Brain microvascular endothelial cell (primary cell): ENCODE results near the gene ZDBF2.

Experiments
- DNase-seq: peaks from one replicate; pipeline ENCODE4 v3.0.0-alpha.2; 2020
- H3K27ac ChIP-seq: fragments of 250-450 bp; sonication (Bioruptor Pico); 2 replicates; pipeline ENCODE4 v1.5.1; 2020; ENCODE audit warnings: mild to moderate bottlenecking, moderate library complexity
- H3K27me3 ChIP-seq: fragments of 250-450 bp; sonication (Bioruptor Pico); replicated peaks from 2 replicates; pipeline ENCODE4 v1.5.1; 2020; ENCODE audit warnings: mild to moderate bottlenecking
- H3K36me3 ChIP-seq: fragments of 250-450 bp; sonication (Bioruptor Pico); replicated peaks from 2 replicates; pipeline ENCODE4 v1.5.1; 2020; ENCODE audit warnings: mild to moderate bottlenecking
- H3K4me3 ChIP-seq: 2 replicates; pipeline ENCODE4 v1.5.1; 2011; ENCODE audit warnings: low read depth, mild to moderate bottlenecking, control low read depth, low read length, moderate library complexity
- in situ Hi-C: cut with HindIII; loops from 2 replicates; pipeline ENCODE4 v1.10.0; 2017; ENCODE audit warnings: low sequenced_read_pairs, low pct_ligation_motif_present
- TF ChIP-seq, protein P1 (sequence below): IDR thresholded peaks from 2 replicates; pipeline ENCODE4 v1.5.1; 2011; ENCODE audit warnings: low read depth, mild to moderate bottlenecking, moderate library complexity, low read length, control low read depth, inconsistent platforms; ENCODE audit errors: missing control alignments

The ZDBF2 gene

DNA sequence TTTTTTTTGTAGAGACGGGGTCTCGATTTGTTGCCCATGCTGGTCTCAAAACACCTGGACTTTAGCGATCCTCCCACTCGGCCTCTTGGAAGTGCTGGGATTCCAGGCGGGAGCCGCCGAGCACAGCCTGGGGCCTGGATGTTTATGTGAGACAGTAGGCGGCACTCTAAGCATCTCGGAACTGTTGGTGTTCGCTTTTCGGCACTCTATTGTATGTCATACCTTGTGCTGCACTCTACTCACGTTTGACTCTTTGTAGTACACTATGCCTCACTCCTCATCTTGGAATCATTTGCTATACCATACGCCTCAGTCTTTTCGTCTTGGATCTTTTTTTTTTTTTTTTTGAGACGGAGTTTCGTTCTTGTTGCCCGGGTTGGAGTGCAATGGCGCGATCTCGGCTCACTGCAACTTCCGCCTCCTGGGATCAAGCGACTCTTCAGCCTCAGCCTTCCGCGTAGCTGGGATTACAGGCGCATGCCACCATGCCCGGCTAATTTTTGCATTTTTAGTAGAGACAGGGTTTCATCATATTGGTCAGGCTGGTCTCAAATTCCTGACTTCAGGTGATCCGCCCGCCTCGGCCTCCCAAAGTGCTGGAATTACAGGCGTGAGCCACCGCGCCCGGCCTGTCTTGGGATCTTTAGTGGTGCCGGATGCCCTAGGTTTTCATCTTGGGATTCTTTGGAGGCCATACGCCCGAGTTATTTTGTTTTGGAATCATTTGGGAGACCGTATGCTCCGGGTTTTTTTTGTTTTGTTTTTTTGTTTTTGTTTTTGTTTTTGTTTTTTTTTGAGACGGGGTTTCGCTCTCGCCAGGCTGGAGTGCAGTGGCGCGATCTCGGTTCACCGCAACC, 24.2 kb upstream of the ZDBF2 start:
- Histone ChIP-seq H3K27me3 (peaks cover 9% of the 10 kb centered on the region), H3K4me3 (peak overlapping the region; percentile 26), H3K27ac (no peak overlapping the region), H3K36me3 (no peaks in the 10 kb centered on the region)
- in situ Hi-C loops: no loop called here
- TF ChIP-seq, protein P1, sequence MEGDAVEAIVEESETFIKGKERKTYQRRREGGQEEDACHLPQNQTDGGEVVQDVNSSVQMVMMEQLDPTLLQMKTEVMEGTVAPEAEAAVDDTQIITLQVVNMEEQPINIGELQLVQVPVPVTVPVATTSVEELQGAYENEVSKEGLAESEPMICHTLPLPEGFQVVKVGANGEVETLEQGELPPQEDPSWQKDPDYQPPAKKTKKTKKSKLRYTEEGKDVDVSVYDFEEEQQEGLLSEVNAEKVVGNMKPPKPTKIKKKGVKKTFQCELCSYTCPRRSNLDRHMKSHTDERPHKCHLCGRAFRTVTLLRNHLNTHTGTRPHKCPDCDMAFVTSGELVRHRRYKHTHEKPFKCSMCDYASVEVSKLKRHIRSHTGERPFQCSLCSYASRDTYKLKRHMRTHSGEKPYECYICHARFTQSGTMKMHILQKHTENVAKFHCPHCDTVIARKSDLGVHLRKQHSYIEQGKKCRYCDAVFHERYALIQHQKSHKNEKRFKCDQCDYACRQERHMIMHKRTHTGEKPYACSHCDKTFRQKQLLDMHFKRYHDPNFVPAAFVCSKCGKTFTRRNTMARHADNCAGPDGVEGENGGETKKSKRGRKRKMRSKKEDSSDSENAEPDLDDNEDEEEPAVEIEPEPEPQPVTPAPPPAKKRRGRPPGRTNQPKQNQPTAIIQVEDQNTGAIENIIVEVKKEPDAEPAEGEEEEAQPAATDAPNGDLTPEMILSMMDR: peak; percentile 36
- DNase-seq: no peak

DNA sequence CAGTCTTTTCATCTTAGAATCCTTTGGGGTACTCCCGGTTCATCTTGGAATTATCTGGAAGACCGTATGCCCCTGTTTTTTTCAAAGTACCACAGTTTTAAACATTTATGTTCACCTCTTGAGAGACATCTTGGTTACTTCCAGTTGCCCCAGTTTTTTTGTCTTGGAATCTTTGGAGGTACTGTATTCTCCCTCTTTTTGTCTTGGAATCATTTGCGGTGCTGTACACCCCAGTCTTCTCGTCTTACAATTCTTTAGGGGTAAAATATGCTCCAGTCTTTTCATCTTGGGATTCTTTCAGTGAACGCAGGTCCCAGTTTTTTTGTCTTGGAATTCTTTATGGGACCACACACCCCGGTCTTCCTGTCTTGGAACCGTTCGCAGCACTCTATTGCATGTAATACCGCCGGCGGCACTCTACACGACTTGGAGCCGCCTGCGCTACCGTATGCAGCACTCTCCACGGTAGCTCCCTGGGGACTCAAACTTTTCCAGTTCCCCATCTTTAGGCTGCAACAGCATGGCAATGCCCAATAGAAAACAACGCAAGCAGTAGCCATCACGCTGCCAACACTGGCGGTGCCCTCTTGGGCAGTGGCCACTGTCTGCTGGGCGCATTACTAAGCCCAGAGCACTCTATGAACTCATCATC, 21.2 kb upstream of the ZDBF2 start:
- H3K27me3 ChIP-seq: peaks cover 19% of the 10 kb centered on the region
- TF ChIP-seq, protein P1: no peak
- in situ Hi-C loops: no loop called here

DNA sequence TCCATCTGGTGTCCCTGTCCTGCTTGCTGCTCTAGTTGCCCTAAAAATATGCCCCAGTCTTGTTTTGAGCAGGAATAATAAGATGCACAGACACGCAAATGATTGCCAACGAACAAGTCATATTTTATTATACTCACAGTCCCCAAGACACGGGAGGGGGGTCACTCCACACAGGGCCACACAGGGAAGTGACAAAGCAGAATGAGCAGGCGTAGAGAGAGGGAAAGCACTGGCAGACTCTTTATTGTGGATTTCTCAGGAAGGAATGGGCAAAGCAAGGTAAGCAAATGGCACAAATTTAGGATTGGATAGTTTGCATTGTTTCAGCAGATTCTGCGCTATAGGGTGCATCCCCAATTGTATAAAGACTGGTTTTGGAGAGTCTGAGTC, 20.7 kb upstream of the ZDBF2 start:
- H3K27ac ChIP-seq: no peak overlapping the region
- no peaks in the 10 kb centered on the region for H3K36me3 ChIP-seq
- H3K27me3 ChIP-seq: peaks cover 20% of the 10 kb centered on the region
- no peak overlapping the region for H3K4me3 ChIP-seq
- in situ Hi-C loops: no loop called here
- TF ChIP-seq, protein P1: no peak
- no peak for DNase-seq

More for the DNA sequence above, 21.2 kb upstream of the ZDBF2 start:
- Histone ChIP-seq H3K4me3 (no peak overlapping the region), H3K27ac (no peak overlapping the region), H3K36me3 (no peaks in the 10 kb centered on the region)
- DNase-seq: no peak

DNA sequence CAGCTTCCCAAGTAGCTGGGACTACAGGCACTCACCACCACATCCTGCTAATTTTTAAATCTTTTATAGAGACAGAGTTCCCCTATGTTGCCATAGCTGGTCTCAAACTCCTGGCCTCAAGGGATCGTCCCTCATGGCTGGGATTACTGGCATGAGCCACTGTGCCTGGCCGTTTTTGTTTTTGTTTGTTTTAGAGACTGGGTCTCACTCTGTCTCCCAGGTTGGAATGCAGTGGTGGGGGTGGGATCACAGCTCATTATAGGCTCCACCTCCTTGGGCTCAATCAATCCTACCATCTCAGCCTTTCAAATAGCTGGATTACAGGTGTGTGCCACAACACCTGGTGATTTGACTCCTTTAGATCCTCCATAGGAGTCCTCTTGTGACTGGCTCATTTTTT, 19.5 kb upstream of the ZDBF2 start:
- Histone ChIP-seq H3K4me3 (no peak overlapping the region), H3K27ac (no peak overlapping the region), H3K36me3 (no peaks in the 10 kb centered on the region), H3K27me3 (peaks cover 24% of the 10 kb centered on the region)
- TF ChIP-seq, protein P1: no peak
- no peak for DNase-seq
- in situ Hi-C loops: no loop called here

DNA sequence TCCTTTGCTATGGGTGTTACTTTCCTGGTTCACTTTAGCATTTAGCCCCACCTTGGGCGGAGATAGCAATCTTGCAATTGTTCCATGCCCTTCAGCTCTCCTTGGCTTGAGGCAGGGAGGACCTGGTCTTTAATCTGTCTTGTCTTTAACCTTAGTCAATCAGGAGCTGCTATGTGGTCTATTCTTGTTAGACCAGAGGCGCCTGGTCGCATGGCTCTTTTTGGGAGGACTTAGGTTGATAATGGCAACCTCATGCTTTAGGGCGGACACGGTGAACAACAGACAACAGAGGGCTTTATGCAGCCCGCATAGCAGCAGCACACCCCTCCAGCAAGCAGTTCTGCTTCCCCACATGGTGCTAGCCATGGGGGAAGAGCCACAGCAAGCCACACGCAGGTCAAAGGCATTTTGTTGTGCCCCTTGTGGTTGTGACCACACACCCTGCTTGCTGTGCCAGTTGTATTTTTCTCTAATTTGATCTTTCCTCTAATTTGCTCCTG, 17.7 kb upstream of the ZDBF2 start:
- H3K4me3 ChIP-seq: no peak overlapping the region
- no peaks in the 10 kb centered on the region for H3K36me3 ChIP-seq
- DNase-seq: no peak
- in situ Hi-C loops: no loop called here
- TF ChIP-seq, protein P1: no peak
- H3K27me3 ChIP-seq: peaks cover 39% of the 10 kb centered on the region
- no peak overlapping the region for H3K27ac ChIP-seq
